NCI-H146 treated with DMSO at 0.1 percent for 48 hours (cell line): ENCODE measurements around the gene NOX4.
"Not testable (repeated sequence)": the region's sequence is repeated elsewhere in the genome, so short reads cannot be mapped to it uniquely, and the experiment has no call there.

Experiments used
- DNase-seq: peaks from one replicate; lab custom pipeline; 2025; ENCODE audit not compliant: unreplicated experiment; lab: John Stamatoyannopoulos, UW

Gene NOX4

DNA sequence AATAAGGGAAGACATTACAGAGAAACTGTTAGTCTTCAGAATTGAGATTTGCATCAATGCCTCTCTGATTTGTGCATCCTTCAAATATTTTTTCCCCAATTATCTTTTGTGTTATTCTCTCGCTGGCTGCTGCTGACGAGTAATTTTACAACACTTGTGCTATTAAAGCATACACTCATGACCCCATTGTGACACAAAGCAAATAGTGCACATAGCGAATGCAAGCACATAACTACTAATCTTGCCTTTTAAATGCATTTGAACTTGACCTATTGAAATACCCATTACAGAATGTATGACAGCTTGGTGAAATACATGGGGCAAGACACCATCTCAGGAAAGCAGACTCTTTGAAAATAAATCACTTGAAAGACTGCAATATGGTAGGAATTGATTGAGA lies 180.6 kb downstream of the NOX4 start:
- not testable (repeated sequence) for DNase-seq

DNA sequence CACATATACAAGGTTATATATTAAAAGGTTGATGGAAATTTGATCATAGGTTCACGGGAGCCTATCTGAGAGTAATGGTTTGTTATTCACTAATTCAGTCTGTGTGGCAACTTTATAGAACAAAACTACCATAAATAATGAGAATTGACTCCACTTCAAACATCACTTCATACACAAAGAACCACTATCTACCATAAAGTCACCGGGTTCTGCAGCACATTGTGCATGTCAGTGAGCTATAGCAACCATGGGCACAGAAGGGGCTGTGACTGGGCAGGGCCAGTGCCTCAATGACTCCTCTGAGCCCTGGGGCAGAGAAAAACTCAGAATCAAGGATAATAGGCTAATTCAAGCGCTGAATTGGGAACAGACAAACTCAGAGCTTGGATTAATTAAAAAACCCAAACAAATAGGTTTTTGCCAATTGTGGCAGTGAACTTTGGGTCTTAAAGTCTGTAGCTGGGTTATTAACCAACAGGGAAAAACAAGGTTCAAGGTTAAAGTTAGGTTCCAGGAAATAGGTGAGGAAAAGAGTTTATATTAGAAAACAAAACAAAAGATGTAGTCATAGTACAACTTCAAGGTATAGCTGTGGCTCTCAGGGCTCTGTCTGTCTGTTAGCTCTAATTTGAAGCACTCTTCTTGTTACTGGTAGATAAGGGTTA lies 181.7 kb downstream of the NOX4 start:
- DNase-seq, result not testable (repeated sequence)

DNA sequence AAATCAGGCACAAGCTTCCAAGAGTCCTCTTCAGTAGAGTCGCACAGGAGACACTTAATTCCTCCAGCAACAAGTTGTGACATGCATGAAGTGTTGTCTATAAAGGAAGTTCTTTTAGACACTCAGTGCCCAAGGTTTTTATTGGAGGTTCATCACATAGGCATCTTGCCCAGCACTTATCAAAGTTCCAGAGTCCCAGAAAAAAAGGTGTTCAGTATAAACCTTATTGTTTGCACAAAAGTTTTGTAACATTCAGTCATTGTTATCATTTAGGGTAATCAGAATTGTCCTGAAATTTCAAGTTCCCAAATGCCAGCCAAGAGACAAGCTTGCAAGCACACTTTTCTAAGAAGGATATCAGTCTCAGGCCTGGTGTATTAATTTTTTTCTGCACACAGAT lies 182.9 kb downstream of the NOX4 start:
- DNase-seq, result not testable (repeated sequence)

DNA sequence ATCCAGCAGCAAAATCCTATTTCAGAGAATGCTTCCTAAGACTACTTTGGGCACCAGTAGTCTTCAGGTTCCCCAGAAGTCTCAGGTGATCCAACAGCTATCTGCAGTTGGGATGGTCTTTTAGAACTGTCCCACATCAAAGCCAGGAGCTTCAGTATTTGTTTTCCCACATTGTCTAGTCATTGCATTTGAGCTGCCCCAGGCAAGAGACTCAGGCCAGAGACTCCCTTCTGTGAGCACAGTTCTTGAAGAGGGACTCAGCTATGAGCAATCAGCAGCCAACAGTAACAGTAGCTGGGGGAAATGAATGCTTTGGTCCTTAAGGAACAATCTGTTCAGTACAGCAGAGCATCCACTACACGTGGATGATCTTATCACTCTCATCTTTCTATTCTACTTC lies 188.1 kb downstream of the NOX4 start:
- not testable (repeated sequence) for DNase-seq

DNA sequence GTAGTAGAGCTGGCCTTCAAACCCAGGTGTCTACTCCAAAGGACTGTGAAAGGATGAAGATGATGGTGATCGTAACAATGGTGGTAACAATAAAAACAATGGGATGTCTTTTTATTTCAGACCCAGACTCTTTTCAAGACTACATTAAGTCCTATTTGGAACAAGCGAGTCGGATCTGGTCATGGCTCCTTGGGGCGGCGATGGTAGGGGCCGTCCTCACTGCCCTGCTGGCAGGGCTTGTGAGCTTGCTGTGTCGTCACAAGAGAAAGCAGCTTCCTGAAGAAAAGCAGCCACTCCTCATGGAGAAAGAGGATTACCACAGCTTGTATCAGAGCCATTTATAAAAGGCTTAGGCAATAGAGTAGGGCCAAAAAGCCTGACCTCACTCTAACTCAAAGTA lies 196.2 kb downstream of the NOX4 start:
- DNase-seq, result not testable (repeated sequence)

DNA sequence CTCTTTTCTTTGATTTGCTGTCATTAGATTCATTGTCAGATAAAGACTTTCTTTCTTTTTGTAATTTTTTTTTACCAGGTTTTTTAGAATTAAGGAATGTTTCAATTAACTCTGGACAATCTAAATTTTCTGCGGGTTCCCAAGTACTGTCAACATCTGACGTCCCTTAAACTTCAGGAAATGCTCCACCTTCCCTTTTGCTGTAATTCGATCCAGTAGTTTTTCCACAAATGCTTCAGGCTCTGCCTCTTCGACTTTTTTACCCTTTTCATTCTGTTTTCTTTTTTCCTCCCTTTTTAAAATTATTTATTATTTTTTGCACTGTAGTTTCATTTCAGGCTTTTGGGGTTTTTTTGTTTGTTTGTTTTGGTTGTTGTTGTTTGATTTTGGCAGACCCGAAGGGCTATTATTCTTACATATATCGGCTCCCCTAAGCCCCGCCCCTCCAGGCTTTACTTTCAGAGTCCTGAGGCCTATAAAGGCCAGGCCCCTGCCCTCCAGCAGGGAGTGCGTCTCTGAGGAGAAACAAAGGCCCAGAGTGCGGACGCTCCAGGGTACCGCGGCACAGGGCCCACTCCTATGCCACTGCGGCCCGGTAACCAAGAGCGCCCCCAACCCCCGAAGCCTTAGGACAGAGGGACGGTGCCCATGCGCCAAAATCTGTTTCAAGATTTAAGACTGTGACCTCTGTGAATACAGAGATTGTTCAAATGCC lies 197.1 kb downstream of the NOX4 start:
- no peak for DNase-seq

DNA sequence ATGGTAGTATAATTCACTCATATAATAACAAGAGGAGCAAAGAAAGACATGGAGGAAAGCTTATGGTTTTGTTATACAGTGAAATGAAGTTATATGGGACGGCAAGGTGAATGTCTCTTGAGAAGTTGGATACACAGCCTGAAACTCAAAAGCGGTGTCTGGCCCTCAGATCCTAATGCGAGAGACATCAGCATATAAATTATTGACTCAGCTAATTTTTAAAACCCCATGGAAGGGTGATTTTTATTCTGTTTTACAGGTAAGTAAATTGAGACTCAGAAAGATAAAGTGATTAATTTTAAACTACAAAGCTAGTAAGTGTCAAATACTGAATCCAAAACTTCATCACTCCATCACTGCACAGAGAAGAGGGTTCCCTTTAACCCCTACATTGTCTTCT lies 203.2 kb downstream of the NOX4 start:
- DNase-seq, result not testable (repeated sequence)

DNA sequence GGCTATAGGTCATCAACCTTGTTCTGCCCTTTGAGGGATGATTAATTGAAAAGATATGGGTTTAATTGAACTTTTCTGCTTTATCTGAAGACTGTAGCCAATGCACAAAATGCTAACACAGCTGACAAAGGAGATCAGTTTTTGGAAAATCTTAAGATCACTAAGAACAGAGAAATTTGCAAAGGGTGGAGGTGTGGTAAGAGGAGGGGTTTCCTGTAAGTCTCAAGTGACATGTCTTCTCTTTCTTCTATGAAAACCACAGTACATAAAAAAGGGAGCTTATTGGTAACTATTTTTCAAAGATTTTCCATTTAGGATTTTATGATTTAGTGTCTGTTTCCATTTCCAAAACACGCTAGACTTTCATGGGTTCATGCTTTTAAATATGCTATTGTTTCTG lies 204.6 kb downstream of the NOX4 start:
- DNase-seq, result not testable (repeated sequence)

DNA sequence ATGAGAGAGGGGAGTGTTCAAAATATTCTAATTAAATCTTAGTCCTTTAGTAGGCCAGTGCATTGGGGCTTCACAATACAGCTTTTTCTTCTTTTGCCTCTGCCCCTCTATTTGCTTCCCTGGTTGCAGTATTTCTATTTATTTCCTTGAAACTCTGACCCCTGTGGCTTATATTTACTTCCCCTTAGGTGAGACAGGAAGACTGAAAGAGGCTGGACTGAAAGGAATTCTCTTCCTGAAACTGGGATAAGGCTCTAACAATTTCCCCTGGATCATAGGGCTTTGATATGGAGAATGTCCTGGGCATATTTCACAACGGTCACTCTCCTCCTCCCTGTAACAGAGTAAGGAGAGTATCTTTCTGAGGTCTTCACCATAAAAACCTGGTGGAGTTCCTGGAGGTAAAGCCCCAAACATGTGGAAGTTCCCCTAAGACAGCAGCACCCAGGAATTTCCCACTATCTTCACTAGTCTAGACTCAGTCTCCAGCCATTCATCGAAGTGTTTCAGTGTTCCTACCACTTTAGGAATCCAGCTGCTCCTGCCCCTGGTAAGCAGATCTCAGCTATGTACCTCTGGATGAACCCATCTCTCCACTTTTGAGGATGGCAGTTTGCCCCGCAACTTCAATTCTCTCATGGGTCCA lies 210.0 kb downstream of the NOX4 start:
- not testable (repeated sequence) for DNase-seq

DNA sequence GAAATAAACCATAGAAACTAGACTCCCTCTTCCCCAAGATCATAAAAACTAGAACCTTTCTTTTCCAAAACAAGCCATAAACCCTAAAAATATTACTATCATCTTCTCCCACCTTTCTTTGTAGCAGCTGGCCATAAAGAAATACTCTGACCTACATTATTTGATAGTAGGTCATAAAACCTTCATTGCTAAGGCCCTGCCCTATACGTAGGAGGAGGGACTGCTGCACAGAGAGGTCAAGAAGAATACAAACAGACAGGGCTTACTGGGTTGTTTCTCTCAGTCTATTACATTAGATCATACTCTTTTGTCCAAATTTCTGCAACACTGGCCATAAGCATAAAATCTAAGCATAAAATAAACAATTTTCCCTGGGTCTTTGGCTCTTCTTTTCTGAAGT lies 212.0 kb downstream of the NOX4 start:
- no peak for DNase-seq

DNA sequence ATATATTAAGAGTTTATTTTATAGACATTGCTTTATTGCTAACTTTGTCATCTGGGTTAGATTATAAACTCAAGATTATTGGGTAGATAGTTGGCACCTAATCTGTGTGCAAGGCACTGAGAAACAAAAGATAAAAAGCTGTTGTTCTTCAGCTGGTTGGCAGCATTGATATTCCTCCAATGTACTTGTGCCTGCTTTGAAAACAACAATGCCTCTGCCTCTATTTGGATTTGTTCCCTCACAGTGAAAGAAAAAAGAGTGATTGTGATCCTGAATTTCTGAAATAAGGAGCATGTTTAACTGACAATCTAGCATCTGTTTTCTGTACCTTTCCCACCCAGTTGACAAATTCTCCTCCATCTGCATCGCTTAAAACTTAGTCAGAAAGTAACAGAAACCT lies 215.2 kb downstream of the NOX4 start:
- DNase-seq, result no peak
